Lower leg skin (tissue), 4 donors: Measurements from ENCODE around the gene DENND1A. TPM values are rescaled to one million over a fixed set of nuclear protein-coding genes. Genes with fewer than 3 reads are reported as not detected.
"Not testable (repeated sequence)": the region's sequence is repeated elsewhere in the genome, so short reads cannot be mapped to it uniquely, and the experiment has no call there.

Source experiments
- DNase-seq, 2 donors: peaks; one replicate each; pipeline ENCODE4 v3.0.0-alpha.2; 2019; ENCODE audit warnings: low spot score in 2 of 2
- H3K4me3 ChIP-seq: fragments of 200-600 bp; sonication (generic); 2 replicates; pipeline ENCODE4 v1.5.1; 2017; ENCODE audit warnings: mild to moderate bottlenecking, low read depth; ENCODE audit not compliant: poor library complexity, severe bottlenecking
- CTCF ChIP-seq, 3 donors: fragments of 450-650 bp; IDR thresholded peaks; one replicate each; pipeline ENCODE4 v1.5.1; 2016; ENCODE audit warnings: antibody characterized with exemption in 3 of 3, mild to moderate bottlenecking in 3 of 3, moderate library complexity in 2 of 3
- POLR2A ChIP-seq, 2 donors: fragments of 450-650 bp; IDR thresholded peaks; one replicate each; pipeline ENCODE4 v1.6.1; 2016 to 2017; ENCODE audit warnings: antibody characterized with exemption in 2 of 2, mild to moderate bottlenecking in 1 of 2, moderate library complexity in 1 of 2
- WGBS, 2 donors: methylation state at CpG; one replicate each; pipeline ENCODE4 v1.1.5; 2018; 5-methylcytosine and 5-hydroxymethylcytosine counted together
- intact Hi-C: fragments of 100-400 bp; cut with DNase I; formaldehyde crosslinking; loops from one replicate; pipeline ENCODE4 v1.15.0; 2023; ENCODE audit warnings: low total_unique reads
- total RNA-seq, 4 donors: library from RNA; depleted of rRNA; stranded (reverse); fragments of >200 nt; gene quantifications; one replicate each; pipeline ENCODE4 v1.1.0, GENCODE V29; 2016

The DENND1A gene
- total RNA-seq, 4 donors from 2014 or later: 6.5 to 16.3 (median 12.3) TPM

- intact Hi-C loops: no loop called here
- WGBS, 2 donors: 82 to 89% methylated on average over 3 of the region's 3 CpGs
- no peak for DNase-seq
- H3K4me3 ChIP-seq: no peak overlapping the region
- TF ChIP-seq CTCF (IDR thresholded peaks at IDR 0.05) (no peak), POLR2A (IDR thresholded peaks at IDR 0.05) (no peak)
Measured at GRCh38 chr9:123922431-123922830, 7.5 kb downstream of the DENND1A start.

GRCh38 chr9:123914517-123915196 lies 15.3 kb downstream of the DENND1A start:
- 85 to 92% methylated on average over 3 of the region's 3 CpGs for WGBS, 2 donors
- intact Hi-C loops: no loop called here
- no peak for DNase-seq
- no peak overlapping the region for H3K4me3 ChIP-seq
- TF ChIP-seq POLR2A (IDR thresholded peaks at IDR 0.05) (no peak), CTCF (IDR thresholded peaks at IDR 0.05) (no peak)

- TF ChIP-seq CTCF (IDR thresholded peaks at IDR 0.05) (no peak), POLR2A (IDR thresholded peaks at IDR 0.05) (no peak)
- DNase-seq: no peak
- 89 to 93% methylated on average over 6 of the region's 6 CpGs for WGBS, 2 donors
- intact Hi-C loops: no loop called here
- H3K4me3 ChIP-seq: no peak overlapping the region
Measured at GRCh38 chr9:123912167-123912897, 17.6 kb downstream of the DENND1A start.

GRCh38 chr9:123911024-123911423 lies 18.9 kb downstream of the DENND1A start:
- 84 to 97% methylated on average over 1 of the region's 1 CpG for WGBS, 2 donors
- DNase-seq: no peak
- TF ChIP-seq POLR2A (IDR thresholded peaks at IDR 0.05): no peak
- TF ChIP-seq CTCF (IDR thresholded peaks at IDR 0.05): no peak
- intact Hi-C loops: no loop called here
- no peak overlapping the region for H3K4me3 ChIP-seq

GRCh38 chr9:123909192-123909591 lies 20.7 kb downstream of the DENND1A start:
- intact Hi-C loops, H3K4me3 ChIP-seq, DNase-seq: not testable (repeated sequence)
- 97 to 99% methylated on average over 4 of the region's 4 CpGs for WGBS, 2 donors

- H3K4me3 ChIP-seq, DNase-seq, intact Hi-C loops: not testable (repeated sequence)
- 95 to 96% methylated on average over 18 of the region's 18 CpGs for WGBS, 2 donors
Measured at GRCh38 chr9:123903550-123903949, 26.4 kb downstream of the DENND1A start.
